GM18502 (cell line): ENCODE data around the gene EXOSC9.

Experiments
- ATAC-seq: cut with Tn5 transposase; IDR thresholded peaks from one replicate; pipeline ENCODE4 v1.9.1; 2021; ENCODE audit warnings: mild to moderate bottlenecking; ENCODE audit not compliant: unreplicated experiment, poor library complexity

EXOSC9 gene

GRCh38 chr4:121786221-121786620, 14.9 kb upstream of the EXOSC9 start:
- no peak for ATAC-seq

- peak; percentile 95 for ATAC-seq
Observed at GRCh38 chr4:121788896-121789295, 12.2 kb upstream of the EXOSC9 start.

GRCh38 chr4:121789455-121789854, 11.7 kb upstream of the EXOSC9 start:
- peak; percentile 13 for ATAC-seq

- ATAC-seq, result no peak
Observed at GRCh38 chr4:121789960-121790829, 10.9 kb upstream of the EXOSC9 start.

GRCh38 chr4:121790976-121791375, 10.1 kb upstream of the EXOSC9 start:
- no peak for ATAC-seq

- ATAC-seq, result no peak
Observed at GRCh38 chr4:121791481-121791880, 9.6 kb upstream of the EXOSC9 start.

- no peak for ATAC-seq
Observed at GRCh38 chr4:121792966-121793365, 8.2 kb upstream of the EXOSC9 start.

- no peak for ATAC-seq
Observed at GRCh38 chr4:121794505-121795188, 6.5 kb upstream of the EXOSC9 start.

GRCh38 chr4:121796283-121796682, 4.8 kb upstream of the EXOSC9 start:
- ATAC-seq, result no peak

- ATAC-seq, result no peak
Observed at GRCh38 chr4:121799208-121799823, 1.8 kb upstream of the EXOSC9 start.

- ATAC-seq, result no peak
Observed at GRCh38 chr4:121799867-121800501, 1.1 kb upstream of the EXOSC9 start.

GRCh38 chr4:121800638-121800960, 524 bp upstream of the EXOSC9 start:
- peak; percentile 15 for ATAC-seq

- ATAC-seq, result no peak
Observed at GRCh38 chr4:121801715-121802075, 572 bp downstream of the EXOSC9 start.

- ATAC-seq, result no peak
Observed at GRCh38 chr4:121806411-121806810, 5.3 kb downstream of the EXOSC9 start.

GRCh38 chr4:121811122-121811521, 10.0 kb downstream of the EXOSC9 start:
- no peak for ATAC-seq

- ATAC-seq, result no peak
Observed at GRCh38 chr4:121814756-121815155, 13.6 kb downstream of the EXOSC9 start.

GRCh38 chr4:121817006-121817405, 15.9 kb downstream of the EXOSC9 start:
- no peak for ATAC-seq

GRCh38 chr4:121817701-121818100, 16.6 kb downstream of the EXOSC9 start:
- no peak for ATAC-seq

- ATAC-seq, result no peak
Observed at GRCh38 chr4:121818215-121818614, 17.1 kb downstream of the EXOSC9 start.

GRCh38 chr4:121819216-121819965, 18.3 kb downstream of the EXOSC9 start:
- no peak for ATAC-seq
